H9 (cell line): ENCODE data around the gene GPRC5D. TPM values are rescaled to one million over a fixed set of nuclear protein-coding genes. Genes with fewer than 3 reads are reported as not detected.

Source experiments
- DNase-seq: peaks from one replicate; pipeline ENCODE4 v3.0.0-alpha.2; 2017
- H2AFZ ChIP-seq: one replicate; pipeline ENCODE4 v1.6.1; 2013; ENCODE audit warnings: mild to moderate bottlenecking, low read length, control low read depth, moderate library complexity
- H2AK5ac ChIP-seq: 2 replicates; pipeline ENCODE4 v1.6.1; 2013; ENCODE audit warnings: low read length, control low read depth, mixed read lengths; ENCODE audit not compliant: insufficient read length
- H2BK120ac ChIP-seq: one replicate; pipeline ENCODE4 v1.6.1; 2013; ENCODE audit warnings: low read depth, mild to moderate bottlenecking, low read length, control low read depth, inconsistent platforms; ENCODE audit not compliant: poor library complexity, severe bottlenecking
- H2BK12ac ChIP-seq: 2 replicates; pipeline ENCODE4 v1.6.1; 2013; ENCODE audit warnings: low read length, control low read depth, mixed read lengths, low read depth; ENCODE audit not compliant: insufficient read length
- H2BK15ac ChIP-seq: 2 replicates; pipeline ENCODE4 v1.6.1; 2013; ENCODE audit warnings: low read depth, low read length, control low read depth
- H2BK20ac ChIP-seq: one replicate; pipeline ENCODE4 v1.6.1; 2013; ENCODE audit warnings: low read depth, mild to moderate bottlenecking, low read length, control low read depth, inconsistent platforms; ENCODE audit not compliant: poor library complexity, severe bottlenecking
- H2BK5ac ChIP-seq: 2 replicates; pipeline ENCODE4 v1.6.1; 2013; ENCODE audit warnings: low read length, control low read depth, mixed read lengths; ENCODE audit not compliant: insufficient read length
- H3K14ac ChIP-seq: 2 replicates; pipeline ENCODE4 v1.6.1; 2013; ENCODE audit warnings: low read length, control low read depth; ENCODE audit not compliant: insufficient read depth
- H3K18ac ChIP-seq: 2 replicates; pipeline ENCODE4 v1.6.1; 2013; ENCODE audit warnings: low read depth, mild to moderate bottlenecking, mixed read lengths, low read length, control low read depth; ENCODE audit not compliant: insufficient read length
- H3K23ac ChIP-seq: 2 replicates; pipeline ENCODE4 v1.6.1; 2013; ENCODE audit warnings: low read length, control low read depth, mixed read lengths, low read depth; ENCODE audit not compliant: insufficient read length
- H3K23me2 ChIP-seq: 2 replicates; pipeline ENCODE4 v1.6.1; 2013; ENCODE audit warnings: low read depth, mild to moderate bottlenecking, mixed read lengths, low read length, control low read depth; ENCODE audit not compliant: insufficient read length, poor library complexity, severe bottlenecking
- H3K27ac ChIP-seq: 2 replicates; pipeline ENCODE4 v1.5.1; 2013; ENCODE audit warnings: low read length, control low read depth, mixed read lengths, low read depth; ENCODE audit not compliant: insufficient read length
- H3K27me3 ChIP-seq: 2 replicates; pipeline ENCODE4 v1.6.1; 2013; ENCODE audit warnings: low read length, control low read depth, inconsistent platforms; ENCODE audit not compliant: insufficient read depth
- H3K4ac ChIP-seq: 2 replicates; pipeline ENCODE4 v1.6.1; 2013; ENCODE audit warnings: low read depth, mild to moderate bottlenecking, control low read depth, inconsistent platforms, low read length, moderate library complexity
- H3K4me1 ChIP-seq: 2 replicates; pipeline ENCODE4 v1.6.1; 2013; ENCODE audit warnings: low read length, control low read depth, inconsistent platforms; ENCODE audit not compliant: insufficient read depth
- H3K4me2 ChIP-seq: 2 replicates; pipeline ENCODE4 v1.6.1; 2013; ENCODE audit warnings: low read length, control low read depth, mixed read lengths; ENCODE audit not compliant: insufficient read length, insufficient read depth
- H3K56ac ChIP-seq: 2 replicates; pipeline ENCODE4 v1.6.1; 2013; ENCODE audit warnings: low read depth, mild to moderate bottlenecking, mixed read lengths, low read length, control low read depth; ENCODE audit not compliant: insufficient read length
- H3K79me1 ChIP-seq: 2 replicates; pipeline ENCODE4 v1.6.1; 2013; ENCODE audit warnings: low read depth, mild to moderate bottlenecking, moderate library complexity, low read length, control low read depth, inconsistent platforms; ENCODE audit not compliant: insufficient read depth, poor library complexity, severe bottlenecking
- H3K79me2 ChIP-seq: 2 replicates; pipeline ENCODE4 v1.6.1; 2013; ENCODE audit warnings: low read length, control low read depth, inconsistent platforms; ENCODE audit not compliant: insufficient read depth
- H3K9ac ChIP-seq: 2 replicates; pipeline ENCODE4 v1.6.1; 2013; ENCODE audit warnings: low read length, control low read depth, mixed read lengths; ENCODE audit not compliant: insufficient read length; ENCODE audit errors: extremely low read depth
- H3K9me3 ChIP-seq: one replicate; pipeline ENCODE4 v1.6.1; 2013; ENCODE audit warnings: low read depth, low read length, inconsistent platforms; ENCODE audit not compliant: control insufficient read depth
- H3T11ph ChIP-seq: one replicate; pipeline ENCODE4 v1.6.1; 2013; ENCODE audit warnings: mild to moderate bottlenecking, low read length, control low read depth, inconsistent platforms
- H4K20me1 ChIP-seq: one replicate; pipeline ENCODE4 v1.6.1; 2013; ENCODE audit not compliant: control insufficient read depth, insufficient read length, insufficient read depth
- H4K5ac ChIP-seq: 2 replicates; pipeline ENCODE4 v1.6.1; 2013; ENCODE audit warnings: low read depth, mild to moderate bottlenecking, mixed read lengths, low read length, control low read depth; ENCODE audit not compliant: insufficient read length
- H4K8ac ChIP-seq: replicated peaks from 2 replicates; pipeline ENCODE4 v1.6.1; 2013; ENCODE audit warnings: low read length, control low read depth, mixed read lengths, low read depth; ENCODE audit not compliant: insufficient read length
- H4K91ac ChIP-seq: 2 replicates; pipeline ENCODE4 v1.6.1; 2013; ENCODE audit warnings: low read depth, mild to moderate bottlenecking, moderate library complexity, mixed read lengths, low read length, control low read depth; ENCODE audit not compliant: insufficient read length
- H3K27ac Mint-ChIP-seq, 3 experiments: 2 replicates in 2 of 3; 3 replicates in 1 of 3; pipeline ENCODE4 v1.8.0; 2020 to 2021; ENCODE audit warnings: mixed read lengths in 3 of 3, mild to moderate bottlenecking in 1 of 3, moderate library complexity in 1 of 3
- H3K27me3 Mint-ChIP-seq: 2 replicates; pipeline ENCODE4 v1.8.0; 2021; ENCODE audit warnings: low read depth, mild to moderate bottlenecking, moderate library complexity, mixed read lengths
- H3K36me3 Mint-ChIP-seq, 3 experiments: 2 replicates in 2 of 3; 3 replicates in 1 of 3; pipeline ENCODE4 v1.8.0; 2020 to 2021; ENCODE audit warnings: low read depth in 3 of 3, mixed read lengths in 3 of 3; ENCODE audit not compliant: insufficient read depth in 1 of 3
- H3K4me1 Mint-ChIP-seq, 2 experiments: 2 replicates each; pipeline ENCODE4 v1.8.0; 2020; ENCODE audit warnings: mixed read lengths in 2 of 2
- H3K4me3 Mint-ChIP-seq, 2 experiments: 2 replicates in 1 of 2; 3 replicates in 1 of 2; pipeline ENCODE4 v1.8.0; 2020 to 2021; ENCODE audit warnings: mild to moderate bottlenecking in 2 of 2, mixed read lengths in 2 of 2, moderate library complexity in 1 of 2
- H3K9me3 Mint-ChIP-seq, 2 experiments: 2 replicates in 1 of 2; 3 replicates in 1 of 2; pipeline ENCODE4 v1.8.0; 2020; ENCODE audit warnings: mild to moderate bottlenecking in 2 of 2, mixed read lengths in 2 of 2, moderate library complexity in 1 of 2
- CTCF ChIP-seq: fragments of 200-600 bp; sonication (generic); conservative IDR thresholded peaks from 3 replicates; pipeline ENCODE4 v1.8.0; 2021; ENCODE audit warnings: antibody characterized with exemption, mild to moderate bottlenecking
- WGBS: extraction: QIAGEN DNeasy Blood & Tissue Kit; methylation state at CpG from one replicate; pipeline ENCODE4 v1.1.7; 2013; ENCODE audit warnings: missing lambda C conversion rate, low lambda C conversion rate, mixed read lengths; ENCODE audit not compliant: insufficient read length; ENCODE audit errors: extremely low coverage; 5-methylcytosine and 5-hydroxymethylcytosine counted together
- total RNA-seq: library from RNA; stranded (reverse); gene quantifications from 2 replicates; pipeline ENCODE4 v1.2.1, GENCODE V29; 2021

The GPRC5D gene
- total RNA-seq, 1 experiment from 2014 or later, result not detected

GRCh38 chr12:12995088-12995487 lies 43.1 kb upstream of the GPRC5D start:
- Histone ChIP-seq H3K4ac (no peak overlapping the region), H3K4me2 (no peak overlapping the region), H3K79me1 (no peaks in the 10 kb centered on the region), H4K5ac (no peak overlapping the region), H3K23ac (no peak overlapping the region), H3K79me2 (no peaks in the 10 kb centered on the region; the same call in 1 of the 2 replicates), H3K27me3 (no peaks in the 10 kb centered on the region), H2AK5ac (no peak overlapping the region), H4K8ac (no peak overlapping the region), H3T11ph (no peak overlapping the region), H3K27ac (no peak overlapping the region), H4K91ac (no peak overlapping the region), H2BK12ac (no peak overlapping the region), H2BK120ac (no peak overlapping the region), H4K20me1 (no peaks in the 10 kb centered on the region), H3K4me1 (peaks cover 7% of the 10 kb centered on the region; the same call in 1 of the 2 replicates), H3K14ac (no peak overlapping the region), H2AFZ (no peak overlapping the region), H3K9me3 (no peaks in the 10 kb centered on the region), H3K23me2 (peaks cover 8% of the 10 kb centered on the region), H3K56ac (no peak overlapping the region), H2BK5ac (no peak overlapping the region), H2BK20ac (no peak overlapping the region), H2BK15ac (no peak overlapping the region), H3K9ac (no peak overlapping the region), H3K18ac (no peak overlapping the region)
- Mint-ChIP-seq H3K27me3 (peaks cover 2% of the 10 kb centered on the region), H3K4me1 (peaks cover 44 to 56% of the 10 kb centered on the region in 2 experiments), H3K9me3 (no peaks in the 10 kb centered on the region), H3K36me3 (peaks cover 0 to 7% (median 4%) of the 10 kb centered on the region in 3 experiments; a peak in 3 of 7 replicates), H3K27ac (no peak overlapping the region; a peak in 1 of 7 replicates), H3K4me3 (no peak overlapping the region)
- TF ChIP-seq CTCF, result no peak
- no CpG with 5 or more reads among the region's 3 CpGs for WGBS
- no peak for DNase-seq
